LNCAP (cell line): ENCODE results near the gene LHX1.

ENCODE experiments used
- CTCF ChIP-seq: fragments of 450-650 bp; IDR thresholded peaks from 2 replicates; pipeline ENCODE4 v1.5.1; 2017; ENCODE audit warnings: mild to moderate bottlenecking

Gene LHX1

GRCh38 chr17:36980280-36980761 is 43.0 kb downstream of the LHX1 start:
- no peak for TF ChIP-seq CTCF

GRCh38 chr17:36983618-36984017 is 46.3 kb downstream of the LHX1 start:
- no peak for TF ChIP-seq CTCF

GRCh38 chr17:36989173-36989572 is 51.9 kb downstream of the LHX1 start:
- TF ChIP-seq CTCF, result no peak

GRCh38 chr17:36992701-36993100 is 55.4 kb downstream of the LHX1 start:
- no peak for TF ChIP-seq CTCF

GRCh38 chr17:36993227-36993626 is 56.0 kb downstream of the LHX1 start:
- no peak for TF ChIP-seq CTCF
